Ishikawa (cell line): Measurements from ENCODE around the gene CPNE1.

Source experiments
- CEBPB ChIP-seq: IDR thresholded peaks from 2 replicates; pipeline ENCODE4 v1.6.1; 2012
- CREB1 ChIP-seq: IDR thresholded peaks from 2 replicates; pipeline ENCODE4 v1.6.1; 2012; ENCODE audit warnings: low read depth
- EGR1 ChIP-seq: IDR thresholded peaks from 2 replicates; pipeline ENCODE4 v1.6.1; 2012
- EP300 ChIP-seq: IDR thresholded peaks from 2 replicates; pipeline ENCODE4 v1.6.1; 2012; ENCODE audit warnings: borderline replicate concordance
- FOXM1 ChIP-seq: IDR thresholded peaks from 2 replicates; pipeline ENCODE4 v1.6.1; 2012; ENCODE audit warnings: low read depth, borderline replicate concordance
- NFIC ChIP-seq: IDR thresholded peaks from 2 replicates; pipeline ENCODE4 v1.6.1; 2012
- RAD21 ChIP-seq: IDR thresholded peaks from 2 replicates; pipeline ENCODE4 v1.6.1; 2012; ENCODE audit warnings: low read depth
- TAF1 ChIP-seq: IDR thresholded peaks from 2 replicates; pipeline ENCODE4 v1.6.1; 2012; ENCODE audit warnings: low read depth, mild to moderate bottlenecking
- TCF12 ChIP-seq: IDR thresholded peaks from 2 replicates; pipeline ENCODE4 v1.6.1; 2012; ENCODE audit warnings: low read depth
- TEAD4 ChIP-seq: IDR thresholded peaks from 2 replicates; pipeline ENCODE4 v1.6.1; 2012
- YY1 ChIP-seq: IDR thresholded peaks from 2 replicates; pipeline ENCODE4 v1.6.1; 2012; ENCODE audit warnings: low read depth
- ZBTB7A ChIP-seq: IDR thresholded peaks from 2 replicates; pipeline ENCODE4 v1.6.1; 2012; ENCODE audit warnings: low read depth
- TF ChIP-seq, protein P1 (sequence below): IDR thresholded peaks from 2 replicates; pipeline ENCODE4 v1.6.1; 2012; ENCODE audit warnings: low read depth, mild to moderate bottlenecking
- TF ChIP-seq, protein P2 (sequence below): IDR thresholded peaks from 2 replicates; pipeline ENCODE4 v1.6.1; 2012
- TF ChIP-seq, protein P3 (sequence below): IDR thresholded peaks from 2 replicates; pipeline ENCODE4 v1.6.1; 2012

Gene CPNE1

DNA sequence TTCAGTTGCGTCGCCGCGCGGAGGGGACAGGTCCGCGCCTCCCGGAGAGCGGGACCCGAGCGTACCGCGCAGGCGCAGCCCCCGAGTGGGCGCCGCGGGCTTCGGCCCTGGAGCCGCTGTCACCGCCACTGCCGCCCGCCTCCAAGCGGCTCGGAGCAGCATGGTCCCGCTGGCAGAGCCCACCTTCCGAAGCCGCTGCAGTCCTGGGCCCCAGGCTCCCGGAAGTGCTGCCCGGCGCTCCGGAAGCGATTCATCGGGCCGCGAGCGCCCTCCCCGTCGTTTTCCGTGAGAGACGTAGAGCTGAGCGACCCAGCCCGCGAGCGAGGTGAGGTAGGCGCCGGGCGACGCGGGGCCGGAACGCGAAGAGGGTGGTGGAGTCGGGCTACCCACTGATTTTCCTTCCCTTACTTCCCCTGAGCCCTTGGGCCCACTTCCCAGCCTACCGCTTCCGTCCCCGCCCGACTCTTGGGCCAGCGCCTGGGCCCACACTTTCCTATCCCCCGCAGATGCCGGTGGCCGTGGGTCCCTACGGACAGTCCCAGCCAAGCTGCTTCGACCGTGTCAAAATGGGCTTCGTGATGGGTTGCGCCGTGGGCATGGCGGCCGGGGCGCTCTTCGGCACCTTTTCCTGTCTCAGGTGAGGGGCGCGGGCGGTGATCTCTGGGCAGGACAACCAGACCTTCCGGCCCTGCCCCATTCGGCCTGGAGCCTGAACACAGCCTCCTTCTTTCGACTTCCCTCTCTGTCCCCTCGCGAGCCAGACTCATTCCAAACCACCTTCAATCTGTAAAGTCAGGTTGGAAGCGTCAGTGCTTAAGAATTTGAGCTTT lies 34.6 kb upstream of the CPNE1 start, which contains the start of the genes NFS1 and ROMO1:
Gene NFS1 (minus strand): TSS at position 226 of the 830 bp plus-strand sequence. CDS start 64 bp downstream, at position 162.
Gene ROMO1 (plus strand): TSS at position 279 of the 830 bp plus-strand sequence. CDS start 228 bp downstream, at position 507.
- TF ChIP-seq EGR1 = no peak
- no peak for TF ChIP-seq RAD21
- TF ChIP-seq, protein P1, sequence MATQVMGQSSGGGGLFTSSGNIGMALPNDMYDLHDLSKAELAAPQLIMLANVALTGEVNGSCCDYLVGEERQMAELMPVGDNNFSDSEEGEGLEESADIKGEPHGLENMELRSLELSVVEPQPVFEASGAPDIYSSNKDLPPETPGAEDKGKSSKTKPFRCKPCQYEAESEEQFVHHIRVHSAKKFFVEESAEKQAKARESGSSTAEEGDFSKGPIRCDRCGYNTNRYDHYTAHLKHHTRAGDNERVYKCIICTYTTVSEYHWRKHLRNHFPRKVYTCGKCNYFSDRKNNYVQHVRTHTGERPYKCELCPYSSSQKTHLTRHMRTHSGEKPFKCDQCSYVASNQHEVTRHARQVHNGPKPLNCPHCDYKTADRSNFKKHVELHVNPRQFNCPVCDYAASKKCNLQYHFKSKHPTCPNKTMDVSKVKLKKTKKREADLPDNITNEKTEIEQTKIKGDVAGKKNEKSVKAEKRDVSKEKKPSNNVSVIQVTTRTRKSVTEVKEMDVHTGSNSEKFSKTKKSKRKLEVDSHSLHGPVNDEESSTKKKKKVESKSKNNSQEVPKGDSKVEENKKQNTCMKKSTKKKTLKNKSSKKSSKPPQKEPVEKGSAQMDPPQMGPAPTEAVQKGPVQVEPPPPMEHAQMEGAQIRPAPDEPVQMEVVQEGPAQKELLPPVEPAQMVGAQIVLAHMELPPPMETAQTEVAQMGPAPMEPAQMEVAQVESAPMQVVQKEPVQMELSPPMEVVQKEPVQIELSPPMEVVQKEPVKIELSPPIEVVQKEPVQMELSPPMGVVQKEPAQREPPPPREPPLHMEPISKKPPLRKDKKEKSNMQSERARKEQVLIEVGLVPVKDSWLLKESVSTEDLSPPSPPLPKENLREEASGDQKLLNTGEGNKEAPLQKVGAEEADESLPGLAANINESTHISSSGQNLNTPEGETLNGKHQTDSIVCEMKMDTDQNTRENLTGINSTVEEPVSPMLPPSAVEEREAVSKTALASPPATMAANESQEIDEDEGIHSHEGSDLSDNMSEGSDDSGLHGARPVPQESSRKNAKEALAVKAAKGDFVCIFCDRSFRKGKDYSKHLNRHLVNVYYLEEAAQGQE = no peak
- TF ChIP-seq NFIC = no peak
- TF ChIP-seq CREB1 = peak; percentile 74
- TF ChIP-seq, protein P2, sequence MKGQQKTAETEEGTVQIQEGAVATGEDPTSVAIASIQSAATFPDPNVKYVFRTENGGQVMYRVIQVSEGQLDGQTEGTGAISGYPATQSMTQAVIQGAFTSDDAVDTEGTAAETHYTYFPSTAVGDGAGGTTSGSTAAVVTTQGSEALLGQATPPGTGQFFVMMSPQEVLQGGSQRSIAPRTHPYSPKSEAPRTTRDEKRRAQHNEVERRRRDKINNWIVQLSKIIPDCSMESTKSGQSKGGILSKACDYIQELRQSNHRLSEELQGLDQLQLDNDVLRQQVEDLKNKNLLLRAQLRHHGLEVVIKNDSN = peak; percentile 17; the same call in 1 of the 2 replicates
- TF ChIP-seq, protein P3, sequence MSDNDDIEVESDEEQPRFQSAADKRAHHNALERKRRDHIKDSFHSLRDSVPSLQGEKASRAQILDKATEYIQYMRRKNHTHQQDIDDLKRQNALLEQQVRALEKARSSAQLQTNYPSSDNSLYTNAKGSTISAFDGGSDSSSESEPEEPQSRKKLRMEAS = peak; percentile 66
- no peak for TF ChIP-seq ZBTB7A
- peak; percentile 34; the same call in 1 of the 2 replicates for TF ChIP-seq TCF12
- peak; percentile 71 for TF ChIP-seq YY1
- no peak for TF ChIP-seq EP300
- TF ChIP-seq TAF1 = peak; percentile 75
- TF ChIP-seq TEAD4 = no peak
- no peak for TF ChIP-seq CEBPB

DNA sequence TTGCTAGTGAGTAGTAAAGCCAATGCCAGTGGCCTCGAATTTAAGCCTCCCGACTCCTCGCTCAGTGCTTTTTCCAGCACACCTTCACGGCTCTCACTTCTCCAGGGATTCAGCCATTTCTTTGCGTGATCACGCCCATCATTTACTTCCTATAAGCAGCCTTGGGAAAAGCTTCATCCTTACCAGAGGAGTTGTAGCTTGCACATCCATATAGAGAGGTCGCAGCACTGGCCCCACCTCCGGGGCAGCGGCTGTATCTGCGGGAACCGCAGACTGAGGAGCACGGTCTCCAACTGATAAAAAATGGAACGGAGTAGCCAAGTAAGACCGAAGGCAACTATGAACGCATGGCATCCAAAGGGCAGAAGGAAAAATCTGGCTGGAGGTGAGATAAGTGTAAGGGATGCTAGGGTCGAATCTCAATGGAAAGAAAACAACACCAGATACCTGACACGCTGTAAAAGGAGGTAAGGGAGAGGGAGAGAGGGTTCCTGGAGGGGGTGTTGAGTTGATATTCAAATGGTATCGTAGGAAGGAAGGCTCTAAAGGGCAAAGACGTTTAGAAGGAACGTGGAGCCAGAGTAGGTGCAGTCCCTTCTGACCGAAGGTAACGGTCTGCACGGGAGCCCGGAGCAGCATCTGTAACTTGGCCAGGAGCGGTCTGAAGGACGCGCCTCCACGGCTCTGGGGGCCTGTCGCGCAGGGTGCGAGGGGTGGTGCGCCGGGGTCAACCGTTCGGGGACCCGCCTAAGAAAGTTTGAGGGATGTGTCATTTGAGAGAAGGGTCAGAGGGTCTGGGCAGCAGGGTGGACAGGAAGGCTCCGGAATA lies 33.8 kb upstream of the CPNE1 start:
- TF ChIP-seq YY1 = no peak
- TF ChIP-seq TAF1 = no peak
- no peak for TF ChIP-seq CEBPB
- TF ChIP-seq ZBTB7A = no peak
- TF ChIP-seq TEAD4 = no peak
- no peak for TF ChIP-seq RAD21
- no peak for TF ChIP-seq NFIC
- TF ChIP-seq, protein P1 = no peak
- TF ChIP-seq, protein P2 = no peak
- TF ChIP-seq, protein P3 = no peak
- no peak for TF ChIP-seq CREB1
- TF ChIP-seq FOXM1 = no peak
- TF ChIP-seq TCF12 = no peak
- no peak for TF ChIP-seq EGR1
- no peak for TF ChIP-seq EP300

DNA sequence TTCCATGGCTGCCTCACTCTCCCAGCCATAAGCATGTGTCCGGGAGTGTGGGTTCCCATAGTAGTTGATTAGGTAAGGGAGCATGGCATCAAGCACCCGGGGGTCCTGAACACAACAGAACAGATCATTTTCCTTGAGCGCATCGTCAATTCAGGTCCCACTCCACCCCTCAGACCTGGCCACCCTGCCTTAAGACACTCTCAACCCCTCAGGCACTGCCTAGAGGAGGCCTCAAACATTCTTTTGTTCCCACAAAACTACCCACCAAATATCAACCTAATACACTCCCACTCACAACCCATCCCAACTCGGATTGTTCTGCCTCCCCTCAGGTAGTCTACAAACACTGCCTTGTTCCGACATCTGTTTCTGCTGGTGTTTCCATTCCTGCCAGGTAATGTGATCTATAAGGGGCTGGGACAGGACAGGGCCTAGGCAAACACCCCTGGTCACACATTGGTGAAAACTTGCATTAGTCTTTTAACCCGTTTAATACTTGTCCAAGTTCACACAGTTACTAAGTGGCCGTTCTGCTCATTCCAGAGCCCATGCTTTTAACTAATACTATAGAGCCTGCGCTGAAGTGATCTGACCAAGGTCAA lies 33.1 kb upstream of the CPNE1 start:
- TF ChIP-seq TAF1 = no peak
- TF ChIP-seq, protein P2 = no peak
- TF ChIP-seq FOXM1 = no peak
- TF ChIP-seq EP300 = no peak
- no peak for TF ChIP-seq CEBPB
- TF ChIP-seq ZBTB7A = no peak

DNA sequence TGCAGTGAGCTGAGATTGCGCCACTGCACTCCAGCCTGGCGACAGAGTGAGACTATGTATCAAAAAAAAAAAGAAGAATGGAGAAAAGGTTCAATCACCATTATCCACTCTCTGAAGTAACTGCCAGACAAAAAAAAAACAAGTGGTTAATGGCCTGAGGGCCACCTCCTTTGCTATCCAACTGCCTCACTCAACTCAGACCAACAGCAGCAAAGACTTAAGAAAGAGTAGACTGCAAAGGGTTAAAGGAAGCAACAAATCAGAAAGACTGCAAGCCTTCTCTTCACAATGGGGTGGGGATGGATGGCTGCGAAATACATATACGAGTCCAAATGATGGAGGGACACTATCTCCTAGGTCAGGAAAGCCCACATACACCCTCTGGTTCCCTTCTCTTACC lies 31.3 kb upstream of the CPNE1 start:
- TF ChIP-seq, protein P1 = no peak
- TF ChIP-seq NFIC (no peak), TAF1 (no peak), EP300 (no peak), EGR1 (no peak)
- TF ChIP-seq, protein P2 = no peak
